PC-9 (cell line): ENCODE results near the gene CCBE1. TPM values are rescaled to one million over a fixed set of nuclear protein-coding genes. Genes with fewer than 3 reads are reported as not detected.

Source experiments
- BruUV-seq: library from RNA; stranded (reverse); fragments of 400-500 nt; replicated peaks from 2 replicates; lab custom pipeline; 2021; lab: Mats Ljungman, UMichigan
- CTCF ChIA-PET: fragments of 300-600 bp; sonication (Branson Sonifier 250); formaldehyde crosslinking; loops from one replicate; lab custom pipeline; 2022; ENCODE audit warnings: antibody characterized with exemption; lab: Charles Lee
- POLR2A ChIA-PET: fragments of 300-600 bp; sonication (Branson Sonifier 250); formaldehyde crosslinking; loops from one replicate; lab custom pipeline; 2022; ENCODE audit warnings: antibody characterized with exemption; ENCODE audit not compliant: unreplicated experiment; lab: Charles Lee
- DNase-seq, 2 experiments: peaks; one replicate each; pipeline versions ENCODE4 v3.0.0 to v3.0.0-alpha.2; 2015 to 2022; ENCODE audit warnings: mixed read lengths in 1 of 2
- H2AFZ ChIP-seq: fragments of 200-600 bp; sonication (generic); 2 replicates; pipeline ENCODE4 v1.8.1; 2017; ENCODE audit warnings: antibody characterized with exemption
- H3F3A ChIP-seq: fragments of 200-600 bp; sonication (generic); 2 replicates; pipeline ENCODE4 v1.8.1; 2017; ENCODE audit warnings: antibody characterized with exemption, mild to moderate bottlenecking, low read depth; ENCODE audit not compliant: insufficient read depth
- H3K27ac ChIP-seq: fragments of 200-600 bp; sonication (generic); 2 replicates; pipeline ENCODE4 v1.6.1; 2016; ENCODE audit warnings: mixed run types
- H3K27me3 ChIP-seq: fragments of 200-600 bp; sonication (generic); 2 replicates; pipeline ENCODE4 v1.6.1; 2016; ENCODE audit warnings: low read depth, mixed run types; ENCODE audit not compliant: insufficient read depth
- H3K36me3 ChIP-seq: fragments of 200-600 bp; sonication (generic); 2 replicates; pipeline ENCODE4 v1.6.1; 2016; ENCODE audit warnings: low read depth, mixed run types
- H3K4me1 ChIP-seq: fragments of 200-600 bp; sonication (generic); replicated peaks from 2 replicates; pipeline ENCODE4 v1.6.1; 2016; ENCODE audit warnings: mixed run types; ENCODE audit not compliant: insufficient read depth
- H3K4me2 ChIP-seq: fragments of 200-600 bp; sonication (generic); 2 replicates; pipeline ENCODE4 v1.6.1; 2017; ENCODE audit warnings: mixed run types
- H3K4me3 ChIP-seq: fragments of 200-600 bp; sonication (generic); 2 replicates; pipeline ENCODE4 v1.6.1; 2016; ENCODE audit warnings: mixed run types
- H3K79me2 ChIP-seq: fragments of 200-600 bp; sonication (generic); 2 replicates; pipeline ENCODE4 v1.6.1; 2017; ENCODE audit warnings: low read depth, mixed run types
- H3K9me2 ChIP-seq: fragments of 200-600 bp; sonication (generic); 2 replicates; pipeline ENCODE4 v1.8.1; 2017; ENCODE audit warnings: mild to moderate bottlenecking; ENCODE audit not compliant: insufficient read depth
- H3K9me3 ChIP-seq: fragments of 200-600 bp; sonication (generic); 2 replicates; pipeline ENCODE4 v1.8.1; 2016; ENCODE audit warnings: low read depth; ENCODE audit not compliant: insufficient read depth
- H4K20me1 ChIP-seq: fragments of 200-600 bp; sonication (generic); 2 replicates; pipeline ENCODE4 v1.8.1; 2017; ENCODE audit not compliant: insufficient read depth
- CTCF ChIP-seq: fragments of 200-600 bp; sonication (generic); conservative IDR thresholded peaks from 2 replicates; pipeline ENCODE4 v1.6.1; 2017; ENCODE audit warnings: mixed run types, antibody characterized with exemption, mild to moderate bottlenecking, moderate library complexity
- EZH2 ChIP-seq: fragments of 200-600 bp; sonication (generic); IDR thresholded peaks from 2 replicates; pipeline ENCODE4 v1.8.0; 2017; ENCODE audit warnings: antibody characterized with exemption, low read depth
- intact Hi-C: fragments of 100-400 bp; cut with micrococcal nuclease; formaldehyde crosslinking; loops from one replicate; pipeline ENCODE4 v1.10.0; 2022; ENCODE audit not compliant: unreplicated experiment
- total RNA-seq: library from RNA; stranded (reverse); gene quantifications from 2 replicates; pipeline ENCODE4 v1.2.3, GENCODE V29; 2021

The CCBE1 gene
- total RNA-seq, 1 experiment from 2014 or later = 5.8 TPM

GRCh38 chr18:59619816-59620215, 77.4 kb downstream of the CCBE1 start:
- no peaks in the 10 kb centered on the region for H3K9me2 ChIP-seq
- ChIA-PET CTCF (no interaction called here), POLR2A (no interaction called here)
- no peaks in the 10 kb centered on the region for H3K27me3 ChIP-seq
- H3K27ac ChIP-seq = no peak overlapping the region
- H3K79me2 ChIP-seq = no peaks in the 10 kb centered on the region
- BruUV-seq = no TSS peak
- H2AFZ ChIP-seq = no peak overlapping the region
- DNase-seq = no peak
- intact Hi-C loops = no loop called here
- no peaks in the 10 kb centered on the region for H3K36me3 ChIP-seq
- H3K4me1 ChIP-seq = peaks cover 20% of the 10 kb centered on the region
- H3K4me3 ChIP-seq = no peak overlapping the region
- no peaks in the 10 kb centered on the region for H3K9me3 ChIP-seq
- no peak overlapping the region for H3K4me2 ChIP-seq
- TF ChIP-seq EZH2 (no peak), CTCF (no peak)
- no peaks in the 10 kb centered on the region; the same call in 1 of the 2 replicates for H3F3A ChIP-seq
- H4K20me1 ChIP-seq = no peaks in the 10 kb centered on the region

GRCh38 chr18:59617468-59617932, 79.7 kb downstream of the CCBE1 start:
- H3K4me2 ChIP-seq = peak overlapping the region; percentile 19; the same call in 1 of the 2 replicates
- H2AFZ ChIP-seq = no peak overlapping the region
- CTCF ChIA-PET = no interaction called here
- no TSS peak for BruUV-seq
- H3K27ac ChIP-seq = no peak overlapping the region
- H3F3A ChIP-seq = no peaks in the 10 kb centered on the region; the same call in 1 of the 2 replicates
- intact Hi-C loops = no loop called here
- H3K9me3 ChIP-seq = no peaks in the 10 kb centered on the region
- no peak overlapping the region for H3K4me3 ChIP-seq
- no peaks in the 10 kb centered on the region for H3K79me2 ChIP-seq
- H4K20me1 ChIP-seq = no peaks in the 10 kb centered on the region
- no peaks in the 10 kb centered on the region for H3K36me3 ChIP-seq
- no peak for DNase-seq
- no peaks in the 10 kb centered on the region for H3K27me3 ChIP-seq
- POLR2A ChIA-PET = no interaction called here
- TF ChIP-seq CTCF (no peak), EZH2 (no peak)
- H3K9me2 ChIP-seq = no peaks in the 10 kb centered on the region
- peaks cover 20% of the 10 kb centered on the region for H3K4me1 ChIP-seq

GRCh38 chr18:59616501-59616900, 80.7 kb downstream of the CCBE1 start:
- no peaks in the 10 kb centered on the region for H4K20me1 ChIP-seq
- no TSS peak for BruUV-seq

More at GRCh38 chr18:59616501-59616900, 80.7 kb downstream of the CCBE1 start:
- Histone ChIP-seq H3K4me2 (no peak overlapping the region), H3K27ac (no peak overlapping the region), H3K9me3 (no peaks in the 10 kb centered on the region), H3K4me3 (no peak overlapping the region), H3K36me3 (no peaks in the 10 kb centered on the region), H3K79me2 (no peaks in the 10 kb centered on the region), H3K27me3 (no peaks in the 10 kb centered on the region), H3F3A (no peaks in the 10 kb centered on the region; the same call in 1 of the 2 replicates), H3K4me1 (peaks cover 20% of the 10 kb centered on the region), H3K9me2 (no peaks in the 10 kb centered on the region), H2AFZ (no peak overlapping the region)
- TF ChIP-seq CTCF (no peak), EZH2 (no peak)
- ChIA-PET CTCF (no interaction called here), POLR2A (no interaction called here)
- DNase-seq = no peak
- intact Hi-C loops = no loop called here
